Measurements from ENCODE around the gene SPNS2.

Gene SPNS2, protein sequence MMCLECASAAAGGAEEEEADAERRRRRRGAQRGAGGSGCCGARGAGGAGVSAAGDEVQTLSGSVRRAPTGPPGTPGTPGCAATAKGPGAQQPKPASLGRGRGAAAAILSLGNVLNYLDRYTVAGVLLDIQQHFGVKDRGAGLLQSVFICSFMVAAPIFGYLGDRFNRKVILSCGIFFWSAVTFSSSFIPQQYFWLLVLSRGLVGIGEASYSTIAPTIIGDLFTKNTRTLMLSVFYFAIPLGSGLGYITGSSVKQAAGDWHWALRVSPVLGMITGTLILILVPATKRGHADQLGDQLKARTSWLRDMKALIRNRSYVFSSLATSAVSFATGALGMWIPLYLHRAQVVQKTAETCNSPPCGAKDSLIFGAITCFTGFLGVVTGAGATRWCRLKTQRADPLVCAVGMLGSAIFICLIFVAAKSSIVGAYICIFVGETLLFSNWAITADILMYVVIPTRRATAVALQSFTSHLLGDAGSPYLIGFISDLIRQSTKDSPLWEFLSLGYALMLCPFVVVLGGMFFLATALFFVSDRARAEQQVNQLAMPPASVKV

DNA sequence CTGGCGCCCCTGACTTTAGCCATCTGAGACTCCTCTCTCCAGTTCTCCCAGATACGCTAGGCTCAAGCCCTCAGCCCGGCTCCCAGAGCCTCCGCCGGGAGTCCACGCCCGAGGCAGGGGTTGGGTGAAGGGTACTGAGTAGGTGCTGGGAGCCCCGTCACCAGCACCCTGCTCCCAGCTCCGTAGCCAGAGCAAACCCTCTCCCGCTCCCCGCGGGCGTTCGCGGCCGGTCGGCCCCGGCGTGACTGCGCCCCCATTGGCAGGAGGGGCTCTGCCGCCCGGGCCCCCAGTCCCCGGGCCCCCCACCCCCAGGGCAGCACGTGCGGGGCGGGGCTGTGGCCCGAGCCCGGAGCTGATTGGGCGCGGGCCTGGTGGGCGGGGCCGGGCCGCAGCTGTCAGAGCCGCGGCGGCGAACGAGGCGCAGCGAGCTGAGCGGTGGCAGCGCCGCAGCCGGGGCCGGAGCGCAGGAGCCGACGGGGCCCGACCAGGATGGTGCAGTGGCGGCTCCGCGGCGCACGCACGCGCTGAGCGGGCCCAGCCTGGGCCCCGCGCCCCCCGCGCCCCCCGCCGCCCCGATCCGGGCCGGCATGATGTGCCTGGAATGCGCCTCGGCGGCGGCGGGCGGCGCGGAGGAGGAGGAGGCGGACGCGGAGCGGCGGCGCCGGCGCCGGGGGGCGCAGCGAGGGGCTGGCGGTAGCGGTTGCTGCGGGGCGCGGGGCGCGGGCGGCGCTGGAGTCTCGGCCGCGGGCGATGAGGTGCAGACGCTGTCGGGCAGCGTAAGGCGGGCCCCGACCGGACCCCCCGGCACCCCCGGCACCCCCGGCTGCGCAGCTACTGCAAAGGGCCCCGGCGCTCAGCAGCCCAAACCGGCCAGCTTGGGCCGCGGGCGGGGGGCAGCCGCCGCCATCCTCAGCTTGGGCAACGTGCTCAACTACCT lies at the start of gene SPNS2:
TSS of gene SPNS2 (plus strand) at position 421 of the 937 bp plus-strand sequence. CDS start at position 588, 167 bp downstream.
- peak; percentile 55 for DNase-seq (ENCODE audit: low read depth)

DNA sequence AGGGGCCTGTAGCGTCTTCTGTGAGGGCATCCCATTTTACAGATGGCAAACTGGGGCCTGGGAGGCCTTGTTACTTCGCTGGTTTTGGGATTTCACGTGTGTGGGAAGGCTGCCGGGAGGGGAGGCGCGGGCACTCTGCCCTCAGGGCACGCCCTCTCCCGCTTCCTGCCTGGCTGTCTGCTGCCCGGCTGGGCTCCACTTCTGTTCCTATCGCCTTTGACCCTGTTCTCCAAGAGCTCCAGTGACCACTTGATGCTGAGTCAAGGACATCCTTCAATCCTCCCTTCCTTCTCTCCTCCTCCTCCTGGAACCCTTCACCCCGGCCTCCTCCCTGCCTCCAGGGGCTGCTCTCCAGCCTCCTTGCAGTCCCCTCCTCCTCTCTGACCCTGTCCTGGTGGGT lies 48.9 kb upstream of the SPNS2 start:
- DNase-seq (ENCODE audit: low read depth), result no peak

DNA sequence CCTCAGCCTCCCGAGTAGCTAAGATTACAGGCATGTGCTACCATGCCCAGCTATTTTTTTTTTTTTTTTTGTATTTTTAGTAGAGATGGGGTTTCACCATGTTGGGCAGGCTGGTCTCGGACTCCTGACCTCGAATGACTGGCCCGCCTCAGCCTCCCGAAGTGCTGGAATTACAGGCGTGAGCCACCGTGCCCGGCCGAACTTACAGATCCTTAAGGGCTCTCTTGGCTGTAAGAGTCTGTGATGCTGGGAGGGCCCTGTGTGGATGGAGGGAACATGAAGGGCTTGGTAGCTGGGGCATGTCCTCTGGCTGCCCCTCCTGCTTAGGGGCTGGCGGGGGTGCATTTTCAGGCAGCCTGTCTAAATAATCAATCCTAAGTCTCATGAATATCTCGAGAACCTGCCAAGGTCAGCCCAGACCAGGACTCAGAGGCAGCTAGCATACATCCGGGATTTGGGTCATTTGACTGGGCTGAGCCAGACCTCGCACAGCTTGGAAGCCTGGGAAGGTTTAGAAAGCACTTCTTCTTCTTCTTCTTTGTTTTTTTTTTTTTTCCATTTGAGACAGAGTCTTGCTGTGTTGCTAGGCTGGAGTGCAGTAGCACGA lies 47.9 kb upstream of the SPNS2 start:
- DNase-seq (ENCODE audit: low read depth), result no peak

DNA sequence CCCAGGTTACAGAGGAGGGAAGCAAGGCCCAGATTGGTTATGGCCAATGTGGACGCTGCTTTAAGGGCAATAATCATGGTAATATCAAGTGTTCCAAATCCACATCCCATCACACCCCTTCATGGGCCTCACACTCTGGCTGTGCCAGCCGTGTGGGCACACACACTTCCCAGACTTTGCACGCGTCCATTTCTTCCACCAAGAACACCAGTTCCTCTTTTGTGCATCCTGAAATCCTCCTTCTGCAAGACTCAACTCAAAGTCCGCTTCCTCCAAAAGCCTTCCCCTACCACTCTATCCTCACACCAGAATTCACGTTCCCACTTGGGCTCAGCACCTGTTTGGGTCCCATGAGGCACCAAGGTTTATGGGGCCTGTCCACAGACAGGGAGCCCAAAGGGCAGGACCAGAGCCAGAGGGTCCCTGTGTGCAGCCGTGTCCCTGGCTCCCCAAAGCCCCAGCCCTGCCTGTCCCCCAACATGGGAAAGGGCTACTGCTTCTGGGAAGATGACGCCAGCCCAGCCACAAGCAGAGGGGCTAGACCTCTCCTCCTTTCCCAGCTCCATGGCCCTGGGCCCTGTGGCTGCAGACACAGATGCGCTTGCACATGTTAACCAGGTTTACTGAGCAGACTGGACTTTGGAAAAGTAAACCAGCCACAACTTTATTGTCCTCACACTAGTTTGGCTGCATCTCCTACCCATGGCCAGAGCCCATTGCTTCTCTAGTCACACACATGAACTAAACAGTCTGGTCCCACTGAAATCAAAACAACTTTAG lies 44.7 kb upstream of the SPNS2 start:
- DNase-seq (ENCODE audit: low read depth), result no peak

DNA sequence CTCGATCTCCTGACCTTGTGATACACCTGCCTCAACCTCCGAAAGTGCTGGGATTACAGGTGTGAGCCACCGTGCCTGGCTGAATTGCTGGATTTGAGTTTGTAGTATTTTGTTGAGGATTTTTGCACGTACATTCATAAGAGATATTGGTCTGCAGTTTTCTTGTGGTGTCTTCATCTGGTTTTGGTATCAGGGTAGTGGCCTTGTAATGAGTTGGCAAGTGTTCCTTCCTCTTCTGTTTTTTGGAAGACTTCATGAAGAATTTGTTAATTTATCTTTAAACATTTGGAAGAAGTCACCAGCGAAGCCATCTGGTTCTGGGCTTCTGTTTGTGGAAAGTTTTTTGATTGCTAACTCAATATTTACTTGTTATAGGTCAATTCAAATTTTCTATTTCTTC lies 38.0 kb upstream of the SPNS2 start:
- DNase-seq (ENCODE audit: low read depth), result no peak

DNA sequence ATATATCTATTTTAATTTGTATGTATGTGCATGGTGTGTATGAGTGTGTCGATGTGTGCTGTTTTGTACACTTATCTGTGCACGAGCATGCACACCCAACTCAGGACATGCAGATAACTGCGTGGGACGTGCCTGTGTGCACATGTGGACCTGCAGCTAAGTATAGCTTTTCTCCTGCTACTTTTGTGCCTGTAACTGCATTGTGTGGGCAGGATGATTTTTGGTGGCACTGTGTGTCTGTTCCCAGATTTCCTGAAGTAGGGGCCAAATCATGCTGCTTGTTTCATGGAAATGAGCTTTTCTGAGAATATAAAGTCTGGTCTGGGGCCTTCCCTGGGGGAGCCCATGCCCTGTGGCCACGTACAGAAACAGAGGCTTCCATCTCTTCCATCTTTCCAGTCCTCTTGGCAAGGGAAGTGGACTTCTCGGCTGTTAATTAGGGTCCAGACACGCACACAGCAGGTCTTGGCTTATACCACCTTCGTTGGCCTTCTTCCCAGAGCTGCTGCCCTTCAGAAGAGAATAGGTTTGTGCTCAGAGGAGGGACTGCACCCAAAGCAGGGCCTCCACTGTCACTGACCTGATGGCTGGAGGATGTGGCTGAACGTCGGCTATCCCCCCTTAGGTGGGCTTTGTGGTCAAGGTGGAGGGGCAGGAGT lies 34.7 kb upstream of the SPNS2 start:
- DNase-seq (ENCODE audit: low read depth), result no peak

DNA sequence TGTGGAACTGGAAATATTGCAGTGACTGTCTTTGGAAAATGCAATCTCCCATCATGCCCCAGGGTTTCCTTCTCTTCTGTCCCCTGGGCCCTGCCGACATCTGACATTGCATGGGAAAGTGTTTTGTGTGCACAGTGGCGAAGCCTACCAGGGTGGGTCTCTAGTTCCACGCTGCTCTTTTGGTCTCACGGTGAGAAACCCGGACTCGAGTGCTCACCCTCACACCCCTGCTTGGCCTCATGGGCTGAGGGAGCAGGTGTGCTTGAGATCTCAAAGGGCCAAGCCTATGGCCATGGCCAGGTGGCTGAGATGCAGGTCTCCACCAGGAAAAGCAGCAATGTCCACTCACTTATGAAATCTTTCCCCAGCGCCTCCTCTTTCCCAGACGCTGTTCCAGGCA lies 32.9 kb upstream of the SPNS2 start:
- DNase-seq (ENCODE audit: low read depth), result no peak

DNA sequence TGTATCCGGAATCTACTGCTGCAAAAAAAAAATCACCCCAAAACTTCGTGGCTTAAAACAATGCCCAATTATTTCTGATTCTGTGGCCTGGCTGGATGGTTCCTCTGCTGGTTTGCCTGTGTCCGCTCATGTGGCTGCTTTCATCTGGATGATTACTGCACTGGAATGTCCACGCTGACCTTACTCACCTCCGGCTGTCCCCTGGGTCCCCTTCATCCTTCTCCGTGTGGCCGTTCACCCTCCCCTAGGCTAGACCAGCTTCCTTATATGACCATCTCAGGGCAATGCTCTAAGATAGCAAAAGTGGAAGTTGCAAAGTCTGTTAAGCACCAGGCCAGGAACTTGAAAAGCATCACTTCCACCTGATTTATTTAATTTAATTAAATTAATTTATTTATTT lies 31.4 kb upstream of the SPNS2 start:
- no peak for DNase-seq (ENCODE audit: low read depth)

DNA sequence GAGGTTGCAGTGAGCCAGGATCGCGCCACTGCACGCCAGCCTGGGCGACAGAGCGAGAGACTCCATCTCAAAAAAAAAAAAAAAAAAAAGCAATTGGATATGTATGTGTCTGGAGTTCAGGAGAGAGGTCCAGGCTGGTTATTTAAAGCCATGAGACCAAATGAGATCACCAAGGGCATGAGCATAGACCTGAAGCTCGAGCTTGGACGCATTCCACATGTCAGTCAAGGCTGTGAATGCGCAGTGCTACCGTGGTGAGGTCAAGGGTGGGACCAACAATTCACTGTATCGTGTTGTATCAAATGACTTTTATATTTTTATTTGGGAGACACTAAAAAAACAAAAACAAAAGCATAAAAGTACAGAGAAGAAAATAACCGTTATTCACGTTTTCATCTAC lies 29.1 kb upstream of the SPNS2 start:
- no peak for DNase-seq (ENCODE audit: low read depth)

DNA sequence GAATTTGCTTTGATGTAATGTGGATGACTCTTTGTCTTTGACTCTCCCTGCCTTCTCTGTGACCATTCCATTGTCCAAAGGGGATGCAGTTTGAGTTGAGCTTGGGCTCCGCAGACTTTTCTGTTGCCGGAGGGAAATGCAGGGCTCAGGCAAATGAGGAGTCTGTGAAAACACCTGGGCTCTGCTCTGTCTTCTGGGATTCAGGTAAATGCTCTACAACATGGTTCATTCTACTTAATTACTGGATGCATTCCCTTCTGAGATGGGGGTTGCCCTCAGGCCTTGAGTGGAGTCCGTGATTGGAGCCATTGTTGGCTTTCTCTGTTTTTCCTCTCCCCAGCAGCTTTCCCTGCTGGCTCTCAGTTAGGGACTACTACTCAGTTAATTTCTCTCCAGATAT lies 26.4 kb upstream of the SPNS2 start:
- no peak for DNase-seq (ENCODE audit: low read depth)

DNA sequence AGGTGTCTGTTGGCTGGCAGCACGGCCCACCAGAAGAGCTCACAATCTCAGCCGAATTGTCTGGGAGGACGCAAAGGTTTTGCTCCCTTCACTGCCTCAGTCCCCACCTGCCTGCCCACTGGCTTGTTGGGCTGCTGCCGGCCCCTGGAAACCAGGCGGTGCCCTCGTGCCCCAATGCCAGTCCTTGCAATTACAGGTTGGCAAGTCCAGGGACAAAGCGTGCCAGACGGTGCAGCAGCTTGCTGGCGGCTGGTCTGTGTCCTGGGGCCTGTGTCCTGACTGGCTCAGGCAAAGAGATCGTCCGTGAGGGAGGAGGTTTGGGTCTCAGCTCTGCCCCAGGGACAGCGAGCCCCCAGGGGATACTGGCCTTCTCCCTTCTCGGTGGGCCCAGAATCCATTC lies 24.6 kb upstream of the SPNS2 start:
- DNase-seq (ENCODE audit: low read depth), result no peak

DNA sequence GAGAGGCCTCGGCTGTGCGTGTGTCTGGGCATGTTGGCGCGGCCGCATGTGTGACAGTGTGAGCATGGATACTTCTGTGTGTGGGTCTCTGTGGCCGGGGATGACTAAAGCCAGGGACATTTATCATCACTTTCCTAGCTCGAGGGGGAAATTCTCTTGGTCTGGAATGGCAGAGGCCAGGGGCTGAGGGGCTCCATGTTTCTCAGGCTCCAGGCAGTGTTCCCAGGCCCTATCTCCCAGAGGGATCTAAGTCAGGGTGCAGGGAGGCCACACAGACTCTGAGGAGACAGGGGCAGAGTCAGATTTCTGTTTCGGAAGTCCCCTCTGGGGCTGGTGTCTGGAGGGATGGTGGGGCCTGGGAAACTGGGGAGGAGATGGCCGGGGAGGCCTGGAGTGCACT lies 23.7 kb upstream of the SPNS2 start:
- DNase-seq (ENCODE audit: low read depth), result no peak

DNA sequence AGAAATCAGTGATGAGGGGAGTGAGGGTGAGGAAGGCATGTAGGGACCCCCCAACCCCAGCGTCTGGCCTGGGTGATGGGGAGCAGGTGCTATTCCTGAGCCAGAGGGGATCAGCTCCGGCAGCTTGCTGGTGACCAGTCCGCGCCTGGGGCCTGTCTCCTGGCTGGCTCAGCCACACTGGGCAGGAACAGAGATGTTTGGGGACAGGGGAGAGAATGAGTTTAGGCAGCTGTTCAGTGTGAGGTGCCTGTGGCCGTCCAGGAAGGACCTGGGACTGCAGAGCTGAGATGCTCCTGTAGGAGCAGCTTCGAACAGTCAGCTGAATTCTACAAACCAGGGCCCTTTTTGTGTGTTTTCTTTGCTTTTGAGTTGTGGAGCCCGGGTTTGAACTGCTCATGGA lies 23.2 kb upstream of the SPNS2 start:
- no peak for DNase-seq (ENCODE audit: low read depth)

DNA sequence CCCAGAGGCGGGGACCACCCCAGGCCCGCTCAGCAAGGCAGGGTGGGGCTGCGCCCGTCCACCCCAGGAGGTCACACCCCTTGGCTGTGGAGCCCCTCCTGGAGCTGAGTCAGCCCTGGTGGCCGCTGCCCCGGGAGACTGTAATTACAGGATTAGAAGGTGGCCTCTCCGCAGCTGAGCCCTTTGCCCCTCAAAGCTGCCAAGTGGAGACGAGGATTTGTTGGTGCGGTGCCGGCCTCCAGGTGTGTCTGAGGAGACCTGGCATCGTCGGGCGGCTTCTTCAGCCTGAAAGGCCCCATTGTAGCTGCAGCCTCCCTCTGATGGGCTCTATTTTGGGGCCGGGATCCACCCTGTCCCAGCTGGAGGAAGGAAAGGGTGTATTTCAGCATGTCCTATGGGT lies 22.7 kb upstream of the SPNS2 start:
- DNase-seq (ENCODE audit: low read depth), result no peak

DNA sequence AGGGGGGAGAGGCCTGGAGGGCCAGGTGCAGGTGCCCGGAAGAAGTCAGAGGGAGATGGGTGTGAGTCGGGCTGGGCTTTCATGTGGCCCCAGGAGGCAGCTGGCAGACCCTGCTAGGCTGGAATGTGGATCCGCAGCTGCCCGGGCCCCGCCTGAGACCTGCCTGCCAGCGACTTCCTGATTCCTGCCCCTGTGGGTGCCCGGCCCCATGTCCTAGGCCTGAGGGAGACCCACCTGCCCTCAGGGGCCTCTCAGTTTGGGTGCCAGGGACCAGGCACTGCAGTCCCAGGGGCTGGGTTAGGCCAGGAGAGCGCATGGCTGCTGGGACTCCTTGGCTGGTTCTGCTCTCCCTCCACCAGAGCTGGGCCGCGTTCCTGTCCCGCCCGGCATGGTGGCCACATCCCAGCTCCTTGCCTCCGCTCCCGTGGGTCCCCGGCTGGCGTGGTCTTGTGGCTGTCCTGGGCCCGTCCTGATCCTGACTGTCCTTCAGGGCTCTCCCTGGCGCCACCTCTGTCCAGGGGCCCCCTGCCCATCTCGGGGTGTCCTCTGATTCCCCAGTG lies 22.1 kb upstream of the SPNS2 start:
- DNase-seq (ENCODE audit: low read depth), result no peak

DNA sequence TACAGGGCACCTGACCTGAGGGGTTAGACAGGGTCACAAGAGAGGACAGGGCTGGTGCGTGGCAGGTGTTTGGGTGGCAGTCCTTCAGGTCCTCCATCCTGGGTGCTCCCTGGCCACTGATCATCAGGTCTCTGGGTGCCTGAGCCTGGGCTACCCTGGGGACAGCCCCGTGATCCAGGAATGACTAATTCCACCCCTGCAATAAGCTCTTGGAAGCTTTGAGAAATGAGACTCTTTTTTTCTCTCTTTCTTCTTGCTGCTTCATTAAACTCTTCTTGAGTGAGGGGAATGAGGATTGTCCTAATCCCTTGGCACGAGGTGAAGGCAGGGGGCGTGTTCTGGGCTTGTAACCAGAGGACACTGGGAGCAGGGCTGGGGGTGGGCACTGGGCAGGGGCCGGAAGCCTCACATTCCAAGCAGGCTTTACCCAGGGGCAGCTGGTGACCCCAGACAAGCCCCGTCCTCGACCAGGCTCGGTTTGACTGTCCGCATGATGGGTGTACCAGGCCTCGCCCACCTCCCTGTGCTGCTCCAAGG lies 21.4 kb upstream of the SPNS2 start:
- peak; percentile 9 for DNase-seq (ENCODE audit: low read depth)

DNA sequence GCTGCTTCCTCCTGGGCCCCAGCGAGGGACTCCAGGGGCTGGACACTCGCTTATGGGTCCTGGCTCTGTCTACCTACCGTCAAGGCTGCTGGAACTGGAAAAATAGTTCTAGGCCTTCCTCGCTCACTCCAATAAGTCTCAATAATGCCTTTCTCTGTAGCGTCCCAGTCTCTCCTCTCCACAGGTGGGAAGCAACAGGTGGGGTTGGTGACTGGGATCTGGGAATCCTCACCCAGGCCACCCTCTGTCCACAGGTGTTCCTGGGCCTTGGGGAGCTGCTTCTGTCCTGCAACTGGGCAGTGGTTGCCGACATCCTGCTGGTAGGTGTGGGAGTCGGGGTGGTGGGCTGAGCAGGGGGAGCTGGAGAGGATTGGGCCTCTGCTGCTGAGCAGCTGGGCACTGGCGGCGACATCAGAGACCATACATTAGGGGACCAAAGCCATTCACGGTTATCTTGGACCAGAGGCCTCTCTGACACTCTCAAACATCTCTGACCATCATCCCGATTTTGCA lies 20.3 kb upstream of the SPNS2 start:
- no peak for DNase-seq (ENCODE audit: low read depth)

DNA sequence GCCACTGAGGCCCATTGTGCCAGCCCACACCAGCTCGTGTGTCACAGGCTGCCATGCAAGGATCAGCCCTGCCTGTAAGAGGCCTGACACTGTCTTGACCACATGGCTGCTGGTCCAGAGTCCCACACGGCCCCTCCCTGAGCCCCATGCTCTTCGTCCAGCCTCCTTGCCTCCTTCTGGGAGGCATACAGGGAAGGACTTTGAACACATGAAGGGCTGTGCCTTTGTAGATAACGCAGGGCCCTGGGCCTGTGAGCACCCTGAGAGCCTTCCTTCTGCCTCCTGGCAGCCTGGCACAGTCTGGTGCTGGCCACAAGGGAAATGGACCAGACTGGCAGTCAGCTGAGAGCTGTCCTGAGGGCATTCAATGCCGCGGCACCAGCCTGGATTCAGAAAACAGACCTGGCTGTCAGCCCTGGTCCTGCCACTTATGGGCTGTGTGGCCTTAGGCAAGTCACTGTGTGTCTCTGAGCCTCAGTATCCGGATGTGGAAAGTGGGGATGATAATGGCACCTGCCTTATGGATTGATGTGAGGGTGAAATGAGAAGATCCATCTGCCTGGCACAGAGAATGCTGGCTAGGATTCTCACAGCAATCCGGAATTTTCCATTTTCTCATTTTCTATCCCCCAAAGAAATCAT lies 19.2 kb upstream of the SPNS2 start:
- no peak for DNase-seq (ENCODE audit: low read depth)

DNA sequence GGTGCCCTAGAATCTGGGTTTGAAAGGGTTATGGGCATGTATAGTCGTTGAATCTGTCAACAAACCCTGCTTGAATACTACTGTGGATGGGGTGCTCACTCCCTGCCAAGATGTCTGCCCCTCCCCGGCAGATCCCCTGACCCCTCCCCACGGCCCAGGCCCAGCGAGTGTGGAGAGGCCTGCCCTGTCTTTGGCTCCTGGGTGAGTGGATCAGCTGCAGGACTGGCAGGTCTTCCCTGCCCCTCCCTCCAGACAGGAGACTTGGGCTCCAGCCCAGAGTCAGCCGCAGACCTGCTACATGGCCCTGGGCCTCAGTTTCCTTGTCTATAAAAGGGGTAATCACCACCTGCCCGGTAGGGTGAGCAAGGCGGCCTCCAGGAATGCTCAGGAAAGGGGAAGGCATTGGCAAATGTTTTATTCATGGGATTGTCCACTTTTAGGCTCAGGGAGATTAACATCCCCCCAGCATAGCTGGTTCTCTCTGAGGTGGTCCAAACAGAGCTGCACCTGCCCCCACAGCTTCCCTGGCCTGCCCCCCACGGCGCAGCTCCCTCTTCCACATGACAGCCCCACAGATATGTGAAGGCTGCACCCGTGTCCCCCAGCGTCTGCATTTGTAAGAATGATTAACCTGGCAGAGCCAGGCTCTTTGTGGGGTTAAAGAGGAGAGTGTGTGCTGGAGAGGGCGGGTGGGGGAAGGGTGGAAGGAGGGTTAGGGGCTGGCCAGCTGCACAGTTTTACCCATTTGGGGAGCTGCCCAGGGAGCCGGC lies 18.5 kb upstream of the SPNS2 start:
- DNase-seq (ENCODE audit: low read depth), result no peak
